Skeletal muscle tissue (tissue), 4 donors: ENCODE data around the gene RYK. TPM values are rescaled to one million over a fixed set of nuclear protein-coding genes. Genes with fewer than 3 reads are reported as not detected.
"Not testable (repeated sequence)": the region's sequence is repeated elsewhere in the genome, so short reads cannot be mapped to it uniquely, and the experiment has no call there.

ENCODE experiments used
- H3K27ac ChIP-seq: one replicate; pipeline ENCODE4 v1.7.0; 2013; ENCODE audit warnings: mild to moderate bottlenecking, low read depth, low read length, inconsistent platforms
- H3K27me3 ChIP-seq, 3 donors: one replicate each; pipeline ENCODE4 v1.7.0; 2013; ENCODE audit warnings: low read length in 3 of 3; ENCODE audit not compliant: control insufficient read depth in 3 of 3, insufficient read depth in 3 of 3
- H3K36me3 ChIP-seq, 3 donors: one replicate each; pipeline ENCODE4 v1.7.0; 2013; ENCODE audit warnings: low read length in 3 of 3; ENCODE audit not compliant: control insufficient read depth in 3 of 3, insufficient read depth in 3 of 3
- H3K4me1 ChIP-seq, 3 donors: one replicate each; pipeline ENCODE4 v1.7.0; 2013; ENCODE audit warnings: low read length in 3 of 3, mild to moderate bottlenecking in 3 of 3; ENCODE audit not compliant: control insufficient read depth in 3 of 3, insufficient read depth in 3 of 3
- H3K4me3 ChIP-seq, 3 donors: one replicate each; pipeline ENCODE4 v1.7.0; 2013; ENCODE audit warnings: low read length in 3 of 3
- H3K9ac ChIP-seq, 3 donors: one replicate each; pipeline ENCODE4 v1.7.0; 2013; ENCODE audit warnings: low read length in 3 of 3, mild to moderate bottlenecking in 3 of 3, moderate library complexity in 2 of 3, low read depth in 1 of 3
- H3K9me3 ChIP-seq, 3 donors: one replicate each; pipeline ENCODE4 v1.7.0; 2013; ENCODE audit warnings: low read length in 3 of 3; ENCODE audit not compliant: control insufficient read depth in 3 of 3
- total RNA-seq: library from RNA; depleted of rRNA; stranded (reverse); fragments of >200 nt; gene quantifications from one replicate; pipeline ENCODE4 v1.2.3, GENCODE V29; 2014
- donor health status: Osteomylitis.

The RYK gene
- total RNA-seq, 1 donor from 2014 or later: 100 TPM

DNA sequence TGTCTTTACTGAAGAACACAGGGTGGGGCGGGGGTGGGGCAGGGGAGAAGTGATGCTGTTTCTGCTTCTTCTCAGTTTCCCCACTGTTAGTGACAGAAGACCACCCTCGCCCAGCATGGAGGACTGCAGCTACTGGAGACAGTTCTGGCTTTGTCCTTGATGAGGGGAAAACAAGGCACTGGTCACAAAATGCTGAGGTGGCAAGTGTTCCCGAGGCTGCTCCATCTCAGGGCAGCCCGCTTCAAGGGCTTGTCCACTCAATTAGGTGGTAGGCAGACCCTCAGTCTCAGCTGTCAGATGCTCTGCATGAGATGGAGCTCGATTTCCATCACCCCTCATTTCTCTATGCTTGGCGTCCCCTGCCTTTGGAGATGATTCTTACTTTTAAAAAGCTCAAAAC is 33.8 kb upstream of the RYK start:
- Histone ChIP-seq H3K4me3 (no peak overlapping the region), H3K9ac (no peak overlapping the region), H3K27ac (no peak overlapping the region), H3K36me3 (no peaks in the 10 kb centered on the region), H3K27me3 (no peaks in the 10 kb centered on the region), H3K4me1 (no peaks in the 10 kb centered on the region), H3K9me3 (no peaks in the 10 kb centered on the region)

DNA sequence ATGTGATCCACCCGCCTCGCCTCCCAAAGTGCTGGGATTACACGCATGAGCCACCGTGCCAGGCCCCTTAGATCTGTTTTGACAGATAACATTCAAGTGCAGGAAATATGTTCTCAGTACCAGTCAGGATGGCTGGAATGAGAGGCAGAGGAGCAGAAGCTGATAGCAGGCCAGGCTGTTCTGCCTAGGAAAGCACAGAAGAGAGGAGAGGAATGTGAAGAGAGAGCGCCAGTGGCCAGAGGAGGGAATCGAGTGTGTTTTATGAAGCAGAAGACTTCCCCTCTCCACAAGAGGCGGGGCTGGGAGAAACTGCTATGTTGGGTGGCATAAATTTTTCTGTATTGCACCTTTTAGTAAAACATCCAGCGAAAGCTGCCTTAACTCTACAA is 32.0 kb upstream of the RYK start:
- Histone ChIP-seq H3K4me3 (no peak overlapping the region), H3K9me3 (no peaks in the 10 kb centered on the region), H3K9ac (no peak overlapping the region), H3K36me3 (no peaks in the 10 kb centered on the region), H3K4me1 (no peaks in the 10 kb centered on the region), H3K27ac (no peak overlapping the region), H3K27me3 (no peaks in the 10 kb centered on the region)

DNA sequence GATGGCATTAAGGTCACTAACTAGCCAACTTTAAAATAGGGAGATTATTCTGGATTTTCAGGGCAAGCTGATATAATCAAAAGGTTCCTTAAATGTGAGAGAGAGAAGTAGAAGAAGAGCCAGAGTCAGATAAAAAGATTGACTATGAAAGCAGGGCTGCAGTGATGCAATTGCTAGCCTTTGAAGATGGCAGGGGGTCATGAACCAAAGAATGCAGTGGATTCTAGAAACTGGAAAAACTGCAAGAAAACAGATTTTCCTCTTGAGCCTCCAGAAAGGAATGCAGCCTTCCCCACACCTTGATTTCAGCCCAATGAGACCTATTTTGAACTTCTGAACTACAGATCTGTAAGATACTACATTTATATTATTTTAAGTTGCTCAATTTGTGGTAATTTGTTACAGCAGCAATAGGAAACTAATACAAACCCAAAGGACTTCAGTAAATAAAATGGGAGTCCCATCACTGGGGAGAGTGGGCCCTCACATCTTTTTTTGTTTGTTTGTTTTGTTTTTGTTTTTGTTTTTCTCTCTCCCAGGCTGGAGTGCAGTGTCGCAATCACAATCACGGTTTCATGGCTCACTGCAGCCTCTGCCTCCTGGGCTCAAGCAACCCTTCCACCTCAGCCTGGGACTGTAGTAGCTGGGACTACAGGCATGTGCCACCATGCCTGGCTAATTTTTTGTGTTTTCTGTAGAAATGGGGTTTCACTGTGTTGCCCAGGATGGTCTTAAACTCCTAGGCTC is 31.4 kb upstream of the RYK start:
- H3K9ac ChIP-seq: no peak overlapping the region
- H3K4me1 ChIP-seq: no peaks in the 10 kb centered on the region
- no peak overlapping the region for H3K27ac ChIP-seq
- H3K4me3 ChIP-seq: no peak overlapping the region
- no peaks in the 10 kb centered on the region for H3K9me3 ChIP-seq
- no peaks in the 10 kb centered on the region for H3K27me3 ChIP-seq
- no peaks in the 10 kb centered on the region for H3K36me3 ChIP-seq

DNA sequence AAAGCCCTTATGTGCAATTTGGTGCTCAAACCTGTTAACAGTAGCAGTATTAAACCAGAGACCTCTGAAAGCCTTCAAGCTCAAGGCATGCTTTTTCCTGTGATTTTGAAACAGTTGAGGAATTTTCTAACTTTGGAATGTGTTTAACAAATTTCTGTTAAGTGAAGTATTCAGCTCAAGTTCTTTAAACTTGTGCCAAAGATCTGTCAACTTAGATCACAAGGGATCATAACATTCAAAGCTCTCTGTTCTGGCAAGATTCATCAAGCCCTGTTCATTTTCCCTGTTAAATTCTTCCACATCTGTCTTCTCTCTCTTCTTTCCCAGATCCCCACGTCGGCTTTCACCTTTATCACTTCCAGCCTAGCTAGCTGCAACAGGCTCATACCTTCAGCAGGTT is 28.8 kb upstream of the RYK start:
- Histone ChIP-seq H3K9me3 (no peaks in the 10 kb centered on the region), H3K4me3 (no peak overlapping the region), H3K27me3 (no peaks in the 10 kb centered on the region), H3K9ac (no peak overlapping the region), H3K4me1 (no peaks in the 10 kb centered on the region), H3K27ac (no peak overlapping the region), H3K36me3 (no peaks in the 10 kb centered on the region)

DNA sequence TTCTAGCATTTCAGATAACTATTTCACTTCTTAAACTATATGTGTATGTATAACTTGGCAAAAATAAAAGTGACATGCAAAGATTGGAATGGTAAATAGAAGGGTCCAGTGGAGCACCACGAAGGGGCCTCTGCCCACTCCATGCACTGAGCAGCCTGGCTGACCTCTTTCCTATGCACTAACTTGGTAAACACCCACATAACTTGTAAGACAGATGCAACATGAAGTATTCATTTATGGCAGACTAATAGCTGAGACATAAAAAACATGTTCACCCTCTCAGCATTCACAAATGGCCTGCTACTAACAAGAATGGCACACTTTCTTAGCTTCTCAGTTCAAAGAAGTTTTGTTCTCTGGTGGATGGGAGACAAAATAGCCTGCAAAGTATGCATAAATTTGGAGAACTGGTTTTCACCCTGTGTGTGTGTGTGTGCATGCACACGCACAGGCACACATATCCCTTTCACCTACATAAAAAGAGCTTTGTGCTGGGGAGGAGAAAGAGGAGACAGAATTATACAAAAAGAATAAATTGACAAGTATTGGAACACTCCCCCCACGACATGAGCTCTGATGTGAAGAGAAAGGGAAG is 26.5 kb upstream of the RYK start:
- H3K9me3 ChIP-seq: no peaks in the 10 kb centered on the region
- H3K4me3 ChIP-seq: no peak overlapping the region
- H3K27me3 ChIP-seq: no peaks in the 10 kb centered on the region
- H3K4me1 ChIP-seq: no peaks in the 10 kb centered on the region
- no peak overlapping the region for H3K27ac ChIP-seq
- no peaks in the 10 kb centered on the region for H3K36me3 ChIP-seq
- no peak overlapping the region for H3K9ac ChIP-seq

DNA sequence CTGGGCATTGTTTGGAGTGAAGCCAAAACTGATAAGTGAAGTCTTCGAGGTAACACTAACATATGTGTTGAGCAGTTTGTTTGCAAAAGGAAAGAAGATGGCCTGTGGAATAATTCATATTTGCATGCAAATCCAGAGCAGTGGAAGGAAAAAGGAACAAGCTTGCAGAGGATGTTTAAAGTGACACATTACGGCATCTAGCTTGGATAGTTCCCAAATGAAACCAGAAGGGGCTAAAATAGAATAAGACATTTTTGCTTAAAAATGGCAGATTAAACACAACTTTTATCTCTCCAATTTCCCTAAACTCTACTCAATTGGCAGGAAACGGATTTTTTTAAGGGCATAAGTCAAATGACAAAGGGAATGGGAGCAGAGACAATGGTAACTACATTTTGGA is 25.4 kb upstream of the RYK start:
- Histone ChIP-seq H3K27me3 (no peaks in the 10 kb centered on the region), H3K36me3 (no peaks in the 10 kb centered on the region), H3K27ac (no peak overlapping the region), H3K4me3 (no peak overlapping the region), H3K9me3 (no peaks in the 10 kb centered on the region), H3K4me1 (no peaks in the 10 kb centered on the region), H3K9ac (no peak overlapping the region)

DNA sequence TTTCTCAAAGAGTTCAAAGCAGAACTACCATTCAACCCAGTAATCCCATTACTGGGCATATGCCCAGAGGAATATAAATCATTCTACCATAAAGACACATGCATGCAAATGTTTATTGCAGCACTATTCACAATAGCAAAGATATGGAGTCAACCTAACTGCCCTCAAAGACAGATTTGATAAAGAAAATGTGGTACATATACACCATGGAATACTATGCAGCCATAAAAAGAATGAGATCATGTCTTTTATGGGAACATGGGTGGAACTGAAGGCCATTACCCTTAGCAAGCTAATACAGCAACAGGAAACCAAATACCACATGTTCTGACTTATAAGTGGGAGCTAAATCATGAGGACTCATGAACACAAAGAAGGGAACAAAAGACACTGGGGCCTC is 24.5 kb upstream of the RYK start:
- H3K4me1 ChIP-seq, H3K4me3 ChIP-seq, H3K36me3 ChIP-seq, H3K27ac ChIP-seq, H3K27me3 ChIP-seq, H3K9me3 ChIP-seq, H3K9ac ChIP-seq: not testable (repeated sequence)

DNA sequence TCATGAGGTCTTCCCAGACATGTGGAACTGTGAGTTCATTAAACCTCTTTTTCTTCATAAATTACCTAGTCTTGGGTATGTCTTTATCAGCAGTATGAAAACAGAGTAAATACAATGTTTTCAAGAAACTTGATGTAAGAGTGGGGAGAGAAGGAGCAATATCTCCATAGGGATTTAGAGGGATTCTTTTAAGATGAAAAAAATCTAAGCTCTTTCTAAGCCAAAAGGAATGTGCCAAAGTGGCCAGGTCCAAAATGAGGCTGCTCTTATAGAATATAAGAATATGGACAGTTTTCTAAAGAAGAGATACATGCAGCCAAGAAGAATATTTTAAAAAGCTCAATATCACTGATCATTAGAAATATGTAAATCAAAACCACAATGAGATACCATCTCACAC is 23.9 kb upstream of the RYK start:
- H3K27ac ChIP-seq: no peak overlapping the region
- H3K9me3 ChIP-seq: no peaks in the 10 kb centered on the region
- no peaks in the 10 kb centered on the region for H3K4me1 ChIP-seq
- H3K4me3 ChIP-seq: no peak overlapping the region
- H3K27me3 ChIP-seq: no peaks in the 10 kb centered on the region
- H3K36me3 ChIP-seq: no peaks in the 10 kb centered on the region
- H3K9ac ChIP-seq: no peak overlapping the region

DNA sequence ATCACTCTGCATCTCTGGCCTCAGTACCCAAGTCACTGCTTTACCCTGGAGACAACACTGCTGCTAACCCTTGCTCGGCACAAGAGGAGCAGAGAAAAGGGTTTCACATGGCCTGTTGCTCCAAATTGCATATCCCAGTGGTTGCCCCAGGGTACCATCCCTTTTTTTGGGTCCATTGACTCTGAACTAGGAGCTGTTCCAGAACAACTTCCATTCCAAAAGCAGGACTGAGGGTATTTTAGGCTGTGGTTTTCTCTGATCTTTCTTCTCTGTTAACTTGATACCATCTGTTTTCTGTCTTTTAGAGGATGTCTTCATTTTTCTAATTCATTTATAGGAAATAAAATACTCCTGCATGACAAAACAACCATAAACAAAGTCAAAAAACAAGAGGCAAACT is 17.3 kb upstream of the RYK start:
- no peaks in the 10 kb centered on the region for H3K4me1 ChIP-seq
- H3K36me3 ChIP-seq: no peaks in the 10 kb centered on the region
- no peaks in the 10 kb centered on the region for H3K27me3 ChIP-seq
- no peaks in the 10 kb centered on the region for H3K9me3 ChIP-seq
- H3K9ac ChIP-seq: no peak overlapping the region
- no peak overlapping the region for H3K27ac ChIP-seq
- H3K4me3 ChIP-seq: no peak overlapping the region

DNA sequence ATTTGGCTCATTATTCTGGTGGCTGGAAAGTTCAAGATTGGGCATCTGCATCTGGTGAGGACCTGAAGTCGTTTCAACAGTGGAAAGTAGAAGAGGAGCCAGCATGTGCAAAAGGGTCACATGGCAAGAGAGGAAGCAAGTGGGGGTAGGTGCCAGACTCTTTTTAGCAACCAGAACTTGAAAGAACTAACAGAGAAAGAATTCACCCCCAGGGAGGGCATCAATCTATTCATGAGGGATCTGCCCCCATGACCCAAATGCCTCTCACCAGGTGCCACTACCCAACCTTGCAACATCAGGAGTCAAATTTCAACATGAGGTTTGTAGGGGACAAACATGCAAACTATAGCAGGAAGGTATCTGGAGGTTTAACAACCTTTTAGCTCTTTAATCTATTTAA is 10.3 kb upstream of the RYK start:
- no peaks in the 10 kb centered on the region for H3K36me3 ChIP-seq
- no peaks in the 10 kb centered on the region for H3K9me3 ChIP-seq
- H3K4me1 ChIP-seq: no peaks in the 10 kb centered on the region
- H3K4me3 ChIP-seq: no peak overlapping the region
- H3K27ac ChIP-seq: no peak overlapping the region
- no peaks in the 10 kb centered on the region for H3K27me3 ChIP-seq
- H3K9ac ChIP-seq: no peak overlapping the region
